AG04449 (cell line): Measurements from ENCODE around the gene REXO1.

Experiments
- CTCF ChIA-PET: fragments of 350-600 bp; formaldehyde crosslinking; extraction: SDS; loops from one replicate; lab custom pipeline; 2021; ENCODE audit warnings: antibody characterized with exemption; lab: Yijun Ruan, JAX
- POLR2A ChIA-PET: fragments of 400-600, 350-600 bp; formaldehyde crosslinking; extraction: SDS; loops from one replicate; lab custom pipeline; 2020; ENCODE audit warnings: antibody characterized with exemption, inconsistent platforms; lab: Yijun Ruan, JAX
- DNase-seq: peaks from one replicate; pipeline ENCODE4 v3.0.0-alpha.2; 2010; ENCODE audit warnings: low read depth, low spot score
- H3K4me3 ChIP-seq: 2 replicates; pipeline ENCODE4 v1.5.1; 2011; ENCODE audit warnings: low read depth, mild to moderate bottlenecking, control low read depth, low read length
- CTCF ChIP-seq: IDR thresholded peaks from one replicate; pipeline ENCODE4 v1.5.1; 2011; ENCODE audit warnings: mild to moderate bottlenecking, moderate library complexity, low read length, control low read depth, inconsistent platforms; ENCODE audit not compliant: insufficient read depth; ENCODE audit errors: missing control alignments

The REXO1 gene

GRCh38 chr19:1856345-1856697, 8.0 kb upstream of the REXO1 start:
- no peak for TF ChIP-seq CTCF
- H3K4me3 ChIP-seq, result peak overlapping the region; percentile 56
- ChIA-PET CTCF (interaction anchor here (0.8 to 2.2 kb wide), 2 partner anchors 8 to 19 kb away, joined by 5 to 7 read pairs; no protein-coding TSS in a partner anchor), POLR2A (no interaction called here)
- no peak for DNase-seq

- no peak for DNase-seq
- CTCF ChIA-PET, result interaction anchor here (1.3 to 4.1 kb wide), 6 partner anchors 9 to 18 kb away, joined by 3 to 14 read pairs (median 6); no protein-coding TSS in a partner anchor
- peak overlapping the region; percentile 56 for H3K4me3 ChIP-seq
- POLR2A ChIA-PET, result no interaction called here
- TF ChIP-seq CTCF, result no peak
Observed at GRCh38 chr19:1855828-1856255, 7.6 kb upstream of the REXO1 start.

- DNase-seq, result no peak
- CTCF ChIA-PET, result interaction anchor here (1.3 to 4.1 kb wide), 6 partner anchors 9 to 18 kb away, joined by 3 to 14 read pairs (median 6); no protein-coding TSS in a partner anchor
- POLR2A ChIA-PET, result no interaction called here
- no peak for TF ChIP-seq CTCF
- H3K4me3 ChIP-seq, result peak overlapping the region; percentile 56
Observed at GRCh38 chr19:1855040-1855827, 7.0 kb upstream of the REXO1 start.

GRCh38 chr19:1854542-1855039, 6.3 kb upstream of the REXO1 start:
- CTCF ChIA-PET, result interaction anchor here (1.3 to 4.1 kb wide), 5 partner anchors 8 to 17 kb away, joined by 3 to 14 read pairs (median 6); no protein-coding TSS in a partner anchor
- peak overlapping the region; percentile 42 for H3K4me3 ChIP-seq
- TF ChIP-seq CTCF, result no peak
- DNase-seq, result no peak
- POLR2A ChIA-PET, result no interaction called here

- no peak for TF ChIP-seq CTCF
- POLR2A ChIA-PET, result no interaction called here
- no peak overlapping the region for H3K4me3 ChIP-seq
- CTCF ChIA-PET, result interaction anchor here (0.6 to 4.1 kb wide), 8 partner anchors 10 to 50 kb away, joined by 3 to 14 read pairs (median 6); no protein-coding TSS in a partner anchor
- no peak for DNase-seq
Observed at GRCh38 chr19:1854039-1854541, 5.8 kb upstream of the REXO1 start.

GRCh38 chr19:1853295-1854038, 5.2 kb upstream of the REXO1 start:
- ChIA-PET CTCF (interaction anchor here (0.6 to 4.1 kb wide), 10 partner anchors 10 to 51 kb away, joined by 3 to 14 read pairs (median 4); no protein-coding TSS in a partner anchor), POLR2A (no interaction called here)
- TF ChIP-seq CTCF, result peak; percentile 99
- no peak overlapping the region for H3K4me3 ChIP-seq
- no peak for DNase-seq
